ENCODE measurements around the gene MYMX.

DNA sequence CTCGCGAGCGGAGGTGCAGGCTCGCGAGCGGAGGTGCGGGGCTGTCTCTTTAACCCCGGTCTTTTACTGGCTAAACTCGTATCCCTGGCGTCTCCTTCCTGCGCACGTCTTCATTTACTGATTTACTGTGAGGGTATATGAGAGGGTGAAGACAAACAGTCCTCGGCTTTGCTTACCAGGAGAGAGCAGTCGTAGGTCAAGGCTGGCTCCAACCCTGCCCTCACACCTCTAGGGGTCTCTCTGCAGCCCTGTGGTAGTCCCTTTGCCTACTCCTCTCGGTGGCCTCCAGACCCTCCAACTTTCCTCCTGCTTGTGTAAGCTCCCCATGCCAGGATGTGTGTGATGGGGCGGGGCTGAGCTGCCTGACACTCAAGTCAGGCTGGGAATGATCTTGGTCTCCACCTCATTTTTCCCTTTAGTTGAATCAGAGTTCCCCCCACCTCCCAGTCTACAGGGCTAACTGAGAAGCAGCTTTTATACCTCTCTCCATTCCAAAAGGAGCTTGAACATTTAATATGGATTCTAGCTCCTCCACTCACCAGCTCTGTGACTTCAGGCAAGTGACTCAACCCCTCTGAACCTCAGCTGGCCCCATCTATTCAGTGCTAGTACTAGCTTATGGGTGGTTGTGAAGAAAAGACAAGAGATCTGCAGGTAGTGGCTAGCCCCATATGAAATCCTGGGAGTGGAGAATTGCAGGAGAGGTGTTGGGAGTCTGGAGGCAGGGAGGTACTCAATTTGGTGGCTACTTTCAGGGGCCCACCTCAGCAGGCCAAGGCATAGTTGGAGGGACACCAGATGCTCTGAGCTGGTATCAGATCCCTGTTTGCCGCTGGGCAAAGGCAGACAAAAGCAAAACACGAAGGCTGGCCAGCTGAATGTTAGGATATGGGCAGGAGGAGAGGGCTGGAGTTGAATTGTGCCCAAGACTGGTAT, 7.6 kb downstream of the MYMX start:
- no peak for TF ChIP-seq CTCF (IDR thresholded peaks at IDR 0.05)
- TF ChIP-seq POLR2A (IDR thresholded peaks at IDR 0.05), result no peak
